GM12892 (cell line): ENCODE measurements around the gene PAX7.

Experiments
- POLR2A ChIP-seq: IDR thresholded peaks from 2 replicates; pipeline ENCODE4 v1.6.1; 2011; ENCODE audit warnings: low read depth, low read length, control low read depth
- POLR2AphosphoS5 ChIP-seq: IDR thresholded peaks from 2 replicates; pipeline ENCODE4 v1.6.1; 2011; ENCODE audit warnings: low read depth, low read length, control low read depth

- TF ChIP-seq POLR2AphosphoS5 (no peak), POLR2A (no peak)
Observed at GRCh38 chr1:18787825-18788385, 157.3 kb downstream of the PAX7 start.
